WTC11 (cell line): ENCODE data around the gene SENP1. TPM values are rescaled to one million over a fixed set of nuclear protein-coding genes. Genes with fewer than 3 reads are reported as not detected.

ENCODE experiments used
- ATAC-seq: fragments of 200-7000 bp; cut with Tn5 transposase; 2 replicates; pipeline ENCODE4 v1.10.0; 2021; ENCODE audit warnings: mild to moderate bottlenecking, moderate library complexity
- CTCF ChIA-PET: fragments of 300-600 bp; sonication (Branson Sonifier 250); formaldehyde crosslinking; loops from one replicate; lab custom pipeline; 2021; ENCODE audit warnings: antibody characterized with exemption; lab: Charles Lee
- POLR2A ChIA-PET: fragments of 350-600 bp; sonication (Branson Sonifier 250); formaldehyde crosslinking; loops from one replicate; lab custom pipeline; 2021; ENCODE audit warnings: antibody characterized with exemption; lab: Charles Lee
- DNase-seq: peaks from one replicate; pipeline ENCODE4 v3.0.0; 2021; ENCODE audit warnings: low spot score
- H3K27ac Mint-ChIP-seq: 2 replicates; pipeline ENCODE4 v1.8.0; 2021; ENCODE audit warnings: mixed read lengths
- H3K27me3 Mint-ChIP-seq: 2 replicates; pipeline ENCODE4 v1.8.0; 2021; ENCODE audit warnings: low read depth, mild to moderate bottlenecking, moderate library complexity, mixed read lengths
- H3K36me3 Mint-ChIP-seq: 2 replicates; pipeline ENCODE4 v1.8.0; 2021; ENCODE audit warnings: mixed read lengths
- H3K4me1 Mint-ChIP-seq: 2 replicates; pipeline ENCODE4 v1.8.0; 2022; ENCODE audit warnings: mixed read lengths
- H3K4me3 Mint-ChIP-seq: 2 replicates; pipeline ENCODE4 v1.8.0; 2021; ENCODE audit warnings: mild to moderate bottlenecking, moderate library complexity, mixed read lengths
- H3K9me3 Mint-ChIP-seq: 2 replicates; pipeline ENCODE4 v1.8.0; 2021; ENCODE audit warnings: mixed read lengths
- ATF1 ChIP-seq: sonication (generic); formaldehyde crosslinking; IDR thresholded peaks from 2 replicates; pipeline ENCODE4 v1.8.1; 2023; ENCODE audit warnings: mild to moderate bottlenecking, moderate library complexity, missing genetic modification reagents
- ATF6 ChIP-seq: sonication (generic); formaldehyde crosslinking; IDR thresholded peaks from 2 replicates; pipeline ENCODE4 v1.8.1; 2023; ENCODE audit warnings: mild to moderate bottlenecking, missing genetic modification reagents
- EMX1 ChIP-seq: fragments of 250-450 bp; sonication (Bioruptor Pico); IDR thresholded peaks from 2 replicates; pipeline ENCODE4 v1.8.0; 2021; ENCODE audit warnings: mild to moderate bottlenecking
- ERG ChIP-seq: fragments of 250-450 bp; sonication (Bioruptor Pico); IDR thresholded peaks from 2 replicates; pipeline ENCODE4 v1.8.0; 2021; ENCODE audit warnings: mild to moderate bottlenecking
- GRHL2 ChIP-seq: fragments of 250-450 bp; sonication (Bioruptor Pico); IDR thresholded peaks from 2 replicates; pipeline ENCODE4 v1.8.0; 2022; ENCODE audit warnings: mild to moderate bottlenecking, moderate library complexity; ENCODE audit not compliant: insufficient replicate concordance, severe bottlenecking
- IRF2 ChIP-seq: sonication (generic); formaldehyde crosslinking; IDR thresholded peaks from 2 replicates; pipeline ENCODE4 v1.8.0; 2022; ENCODE audit warnings: low read depth, missing genetic modification reagents, borderline replicate concordance
- KAT7 ChIP-seq: sonication (generic); formaldehyde crosslinking; IDR thresholded peaks from 2 replicates; pipeline ENCODE4 v1.8.1; 2023; ENCODE audit warnings: missing genetic modification reagents, mild to moderate bottlenecking, borderline replicate concordance
- MXD4 ChIP-seq: fragments of 250-450 bp; sonication (Bioruptor Pico); IDR thresholded peaks from 2 replicates; pipeline ENCODE4 v1.8.0; 2021; ENCODE audit warnings: mild to moderate bottlenecking, moderate library complexity, borderline replicate concordance
- TCF7 ChIP-seq: sonication (generic); formaldehyde crosslinking; IDR thresholded peaks from 2 replicates; pipeline ENCODE4 v1.8.0; 2022; ENCODE audit warnings: mild to moderate bottlenecking, low read depth, missing genetic modification reagents, moderate library complexity
- TP53 ChIP-seq: sonication (generic); formaldehyde crosslinking; IDR thresholded peaks from 2 replicates; pipeline ENCODE4 v1.8.1; 2023; ENCODE audit warnings: mild to moderate bottlenecking, missing genetic modification reagents
- ZNF121 ChIP-seq: sonication (generic); formaldehyde crosslinking; IDR thresholded peaks from 2 replicates; pipeline ENCODE4 v1.8.0; 2023; ENCODE audit warnings: missing genetic modification reagents
- ZNF317 ChIP-seq: sonication (generic); formaldehyde crosslinking; IDR thresholded peaks from 2 replicates; pipeline ENCODE4 v1.8.1; 2023; ENCODE audit warnings: low read depth, mild to moderate bottlenecking, moderate library complexity, missing genetic modification reagents, borderline replicate concordance
- ZNF416 ChIP-seq: fragments of 250-450 bp; sonication (Bioruptor Pico); IDR thresholded peaks from 2 replicates; pipeline ENCODE4 v1.9.0; 2021; ENCODE audit warnings: mild to moderate bottlenecking, inconsistent platforms
- total RNA-seq: library from RNA; stranded (reverse); gene quantifications from 3 replicates; pipeline ENCODE4 v1.2.3, GENCODE V29; 2021
- TF ChIP-seq, protein P1 (sequence below): sonication (generic); formaldehyde crosslinking; IDR thresholded peaks from 2 replicates; pipeline ENCODE4 v1.8.0; 2023; ENCODE audit warnings: missing genetic modification reagents, mild to moderate bottlenecking, borderline replicate concordance
- TF ChIP-seq, protein P2 (sequence below): sonication (generic); formaldehyde crosslinking; IDR thresholded peaks from 2 replicates; pipeline ENCODE4 v1.8.1; 2023; ENCODE audit warnings: mild to moderate bottlenecking, missing genetic modification reagents, moderate library complexity

Gene SENP1
- total RNA-seq, 1 experiment from 2014 or later, result 20.4 TPM

DNA sequence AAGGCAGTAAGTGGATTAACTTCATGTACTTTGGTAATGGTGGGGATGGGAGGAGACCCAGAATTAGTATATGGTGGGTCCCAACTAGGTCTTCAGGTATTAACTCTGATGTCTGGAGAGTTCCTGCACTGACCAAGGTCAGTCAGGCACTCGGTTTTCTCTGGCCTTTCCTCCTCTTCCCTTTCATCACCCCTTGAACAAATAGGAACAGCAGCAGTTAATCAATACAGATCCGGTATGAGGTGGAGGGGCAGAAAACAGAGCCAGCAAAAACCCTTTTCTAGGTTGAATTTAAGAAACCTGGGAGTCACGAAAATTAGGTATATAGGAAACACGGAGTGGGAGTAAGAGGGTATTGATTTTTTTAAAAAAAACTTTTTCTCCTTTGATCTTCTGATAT is 17.3 kb upstream of the SENP1 start:
- H3K4me3 Mint-ChIP-seq, result no peak overlapping the region
- no peaks in the 10 kb centered on the region for H3K9me3 Mint-ChIP-seq
- no peak overlapping the region for H3K27ac Mint-ChIP-seq
- TF ChIP-seq ZNF416 (CRISPR knock-in tag), result no peak
- no peaks in the 10 kb centered on the region for H3K27me3 Mint-ChIP-seq
- DNase-seq (no peak), ATAC-seq (no peak)
- H3K36me3 Mint-ChIP-seq, result peaks cover 39% of the 10 kb centered on the region
- ChIA-PET CTCF (no interaction called here), POLR2A (no interaction called here)
- peaks cover 16% of the 10 kb centered on the region for H3K4me1 Mint-ChIP-seq

GRCh38 chr12:48122065-48122834 is 16.4 kb upstream of the SENP1 start:
- DNase-seq, result no peak
- TF ChIP-seq IRF2 (CRISPR knock-in tag) (no peak), ATF6 (CRISPR knock-in tag) (no peak), TCF7 (no peak)
- Mint-ChIP-seq H3K27ac (no peak overlapping the region; the same call in 1 of the 2 replicates), H3K36me3 (peaks cover 33% of the 10 kb centered on the region), H3K27me3 (no peaks in the 10 kb centered on the region), H3K4me3 (no peak overlapping the region), H3K4me1 (peaks cover 16% of the 10 kb centered on the region), H3K9me3 (no peaks in the 10 kb centered on the region)
- no peak for ATAC-seq
- ChIA-PET POLR2A (no interaction called here), CTCF (no interaction called here)

DNA sequence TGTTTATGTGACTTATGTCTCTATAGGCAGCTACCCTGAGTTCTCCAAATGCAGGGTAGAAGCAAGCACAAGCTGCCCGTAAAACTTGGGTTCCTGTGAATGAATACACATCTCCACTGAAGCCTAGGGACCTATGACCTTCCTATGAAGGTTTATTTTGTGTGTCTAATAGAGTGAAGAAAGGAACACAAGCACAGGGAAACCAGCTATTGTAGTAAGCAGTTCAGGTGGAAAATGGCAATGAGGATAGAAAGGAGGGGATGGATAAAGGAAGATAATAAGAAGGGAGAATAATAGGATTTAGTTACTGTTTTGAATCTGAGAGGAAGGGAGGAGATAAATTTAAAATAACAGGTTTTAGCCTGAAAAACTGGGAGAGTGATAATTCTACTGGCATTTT is 15.6 kb upstream of the SENP1 start:
- DNase-seq (no peak), ATAC-seq (no peak)
- Mint-ChIP-seq H3K27me3 (no peaks in the 10 kb centered on the region), H3K4me1 (peaks cover 16% of the 10 kb centered on the region), H3K4me3 (no peak overlapping the region), H3K36me3 (peaks cover 27% of the 10 kb centered on the region), H3K9me3 (no peaks in the 10 kb centered on the region), H3K27ac (no peak overlapping the region)
- CTCF ChIA-PET, result no interaction called here
- POLR2A ChIA-PET, result no interaction called here
- TF ChIP-seq MXD4 (CRISPR knock-in tag) (no peak), EMX1 (CRISPR knock-in tag) (no peak), IRF2 (CRISPR knock-in tag) (no peak), TP53 (CRISPR knock-in tag) (no peak), ZNF317 (CRISPR knock-in tag) (no peak), ERG (CRISPR knock-in tag) (no peak), KAT7 (no peak), ZNF121 (CRISPR knock-in tag) (no peak), GRHL2 (CRISPR knock-in tag) (no peak), ATF1 (CRISPR knock-in tag) (no peak)
- TF ChIP-seq, protein P1, sequence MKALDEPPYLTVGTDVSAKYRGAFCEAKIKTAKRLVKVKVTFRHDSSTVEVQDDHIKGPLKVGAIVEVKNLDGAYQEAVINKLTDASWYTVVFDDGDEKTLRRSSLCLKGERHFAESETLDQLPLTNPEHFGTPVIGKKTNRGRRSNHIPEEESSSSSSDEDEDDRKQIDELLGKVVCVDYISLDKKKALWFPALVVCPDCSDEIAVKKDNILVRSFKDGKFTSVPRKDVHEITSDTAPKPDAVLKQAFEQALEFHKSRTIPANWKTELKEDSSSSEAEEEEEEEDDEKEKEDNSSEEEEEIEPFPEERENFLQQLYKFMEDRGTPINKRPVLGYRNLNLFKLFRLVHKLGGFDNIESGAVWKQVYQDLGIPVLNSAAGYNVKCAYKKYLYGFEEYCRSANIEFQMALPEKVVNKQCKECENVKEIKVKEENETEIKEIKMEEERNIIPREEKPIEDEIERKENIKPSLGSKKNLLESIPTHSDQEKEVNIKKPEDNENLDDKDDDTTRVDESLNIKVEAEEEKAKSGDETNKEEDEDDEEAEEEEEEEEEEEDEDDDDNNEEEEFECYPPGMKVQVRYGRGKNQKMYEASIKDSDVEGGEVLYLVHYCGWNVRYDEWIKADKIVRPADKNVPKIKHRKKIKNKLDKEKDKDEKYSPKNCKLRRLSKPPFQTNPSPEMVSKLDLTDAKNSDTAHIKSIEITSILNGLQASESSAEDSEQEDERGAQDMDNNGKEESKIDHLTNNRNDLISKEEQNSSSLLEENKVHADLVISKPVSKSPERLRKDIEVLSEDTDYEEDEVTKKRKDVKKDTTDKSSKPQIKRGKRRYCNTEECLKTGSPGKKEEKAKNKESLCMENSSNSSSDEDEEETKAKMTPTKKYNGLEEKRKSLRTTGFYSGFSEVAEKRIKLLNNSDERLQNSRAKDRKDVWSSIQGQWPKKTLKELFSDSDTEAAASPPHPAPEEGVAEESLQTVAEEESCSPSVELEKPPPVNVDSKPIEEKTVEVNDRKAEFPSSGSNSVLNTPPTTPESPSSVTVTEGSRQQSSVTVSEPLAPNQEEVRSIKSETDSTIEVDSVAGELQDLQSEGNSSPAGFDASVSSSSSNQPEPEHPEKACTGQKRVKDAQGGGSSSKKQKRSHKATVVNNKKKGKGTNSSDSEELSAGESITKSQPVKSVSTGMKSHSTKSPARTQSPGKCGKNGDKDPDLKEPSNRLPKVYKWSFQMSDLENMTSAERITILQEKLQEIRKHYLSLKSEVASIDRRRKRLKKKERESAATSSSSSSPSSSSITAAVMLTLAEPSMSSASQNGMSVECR (CRISPR knock-in tag), result no peak
- TF ChIP-seq, protein P2, sequence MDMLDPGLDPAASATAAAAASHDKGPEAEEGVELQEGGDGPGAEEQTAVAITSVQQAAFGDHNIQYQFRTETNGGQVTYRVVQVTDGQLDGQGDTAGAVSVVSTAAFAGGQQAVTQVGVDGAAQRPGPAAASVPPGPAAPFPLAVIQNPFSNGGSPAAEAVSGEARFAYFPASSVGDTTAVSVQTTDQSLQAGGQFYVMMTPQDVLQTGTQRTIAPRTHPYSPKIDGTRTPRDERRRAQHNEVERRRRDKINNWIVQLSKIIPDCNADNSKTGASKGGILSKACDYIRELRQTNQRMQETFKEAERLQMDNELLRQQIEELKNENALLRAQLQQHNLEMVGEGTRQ (CRISPR knock-in tag), result no peak
